ENCODE data around the gene FOXI1.
"Not testable (repeated sequence)": the region's sequence is repeated elsewhere in the genome, so short reads cannot be mapped to it uniquely, and the experiment has no call there.

FOXI1 gene

DNA sequence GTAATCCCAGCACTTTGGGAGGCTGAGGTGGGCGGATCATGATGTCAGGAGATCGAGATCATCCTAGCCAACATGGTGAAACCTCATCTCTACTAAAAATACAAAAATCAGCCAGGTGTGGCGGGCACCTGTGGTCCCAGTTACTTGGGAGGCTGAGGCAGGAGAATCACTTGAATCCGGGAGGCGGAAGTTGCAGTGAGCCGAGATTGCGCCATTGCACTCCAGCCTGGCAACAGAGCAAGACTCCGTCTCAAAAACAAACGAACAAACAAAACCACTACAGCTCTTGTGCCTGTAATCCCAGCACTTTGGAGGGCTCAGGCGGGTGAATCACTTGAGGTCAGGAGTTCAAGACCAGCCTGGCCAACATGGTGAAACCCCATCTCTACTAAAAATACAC, 11.4 kb upstream of the FOXI1 start:
- not testable (repeated sequence) for DNase-seq

DNA sequence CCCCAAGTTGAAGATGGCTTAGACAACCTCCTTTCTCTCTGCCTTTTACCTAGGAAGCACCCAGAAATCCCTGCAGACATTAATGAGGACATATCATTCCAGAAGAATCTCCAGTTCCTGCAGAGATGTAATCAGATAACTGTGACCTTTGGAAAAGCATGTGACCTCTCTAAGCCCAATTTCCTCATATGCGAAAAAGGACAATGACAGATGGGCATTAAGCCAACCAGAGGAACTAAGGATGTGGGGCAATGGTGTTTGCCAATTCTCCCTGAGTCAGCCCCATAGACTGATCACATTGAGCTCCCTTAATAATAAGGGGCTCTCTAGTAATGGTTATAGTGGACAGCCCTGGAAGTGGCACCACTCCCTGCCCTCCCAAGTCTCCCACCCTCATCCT, 10.1 kb upstream of the FOXI1 start:
- DNase-seq = no peak

DNA sequence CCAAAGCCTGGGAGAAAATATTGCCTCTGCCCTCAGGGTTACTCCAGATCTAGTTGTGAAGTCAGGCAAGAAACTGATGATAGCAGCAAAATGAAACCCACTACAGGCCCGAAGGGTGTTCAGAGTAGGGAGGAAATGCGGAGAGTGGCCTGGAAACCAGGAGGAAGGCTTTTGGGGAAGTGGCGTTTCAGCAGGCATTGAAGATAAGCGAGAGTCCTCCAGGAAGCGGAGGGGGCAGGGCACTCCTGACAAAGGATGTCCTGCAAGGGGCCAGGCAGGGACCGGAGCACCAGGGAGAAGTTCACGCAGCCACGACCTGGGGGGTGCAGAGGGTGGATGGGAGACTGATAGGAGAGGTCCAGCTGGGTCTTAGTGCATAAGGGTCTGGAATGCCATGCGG, 7.8 kb upstream of the FOXI1 start:
- DNase-seq = no peak

DNA sequence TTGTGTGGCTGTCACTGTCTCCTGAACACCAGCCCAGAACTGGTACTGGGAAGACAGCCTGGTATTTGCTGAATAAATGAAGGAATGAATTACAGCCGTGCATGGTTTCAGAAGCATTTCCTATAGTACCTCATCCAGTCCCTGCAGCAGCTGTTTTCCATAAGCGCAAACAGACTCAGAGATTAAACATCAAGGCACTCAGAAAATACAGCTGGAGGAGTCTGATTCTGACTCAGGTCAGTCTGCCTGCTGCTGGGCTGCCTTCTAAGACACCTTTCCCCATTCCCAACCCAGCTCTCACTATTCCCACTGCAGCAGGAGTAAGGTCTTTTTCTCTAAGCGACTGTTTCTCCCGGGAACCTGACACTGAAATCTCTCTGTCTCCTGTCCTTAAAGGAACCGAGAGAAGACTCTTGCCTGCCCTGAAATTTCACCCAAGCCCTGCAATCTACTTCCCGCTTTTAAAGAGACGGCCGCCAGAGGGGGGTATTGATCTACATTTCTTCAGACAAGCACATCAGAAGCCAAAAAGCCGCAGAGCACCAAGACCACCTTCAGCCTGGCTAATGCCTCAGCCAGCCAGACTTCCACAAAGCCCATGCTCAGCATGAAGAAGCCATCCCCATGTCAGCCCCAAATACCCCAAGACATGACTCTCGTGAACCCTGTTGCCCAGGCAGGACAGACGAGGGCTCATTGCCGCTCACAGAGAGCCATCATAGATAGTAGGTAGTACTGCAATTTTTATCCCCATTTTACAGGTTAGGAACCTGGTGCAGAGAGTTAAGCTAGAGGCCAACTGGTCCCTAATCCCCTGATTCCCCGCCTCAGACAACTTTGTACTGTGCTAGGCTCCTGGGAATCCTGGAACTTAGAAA, 5.4 kb upstream of the FOXI1 start:
- peak; percentile 54 for DNase-seq

DNA sequence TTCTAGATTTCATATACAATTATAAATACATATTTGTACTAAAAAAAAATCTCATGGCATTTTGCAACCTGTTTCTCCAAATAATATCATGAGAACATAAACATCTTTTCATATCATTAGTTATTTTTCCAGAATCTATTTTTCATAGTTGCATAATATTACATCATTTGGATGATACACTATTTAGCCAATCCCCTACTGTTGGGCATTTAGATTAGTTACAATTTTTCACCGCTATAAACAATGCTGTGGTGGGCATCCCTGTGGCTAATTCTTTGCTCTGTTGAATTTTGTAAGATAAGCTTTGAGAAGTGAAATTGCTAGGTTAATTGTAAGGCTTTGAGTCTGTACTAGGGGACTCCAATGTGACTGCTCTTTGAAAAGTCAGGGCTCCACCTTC, 2.2 kb upstream of the FOXI1 start:
- no peak for DNase-seq

DNA sequence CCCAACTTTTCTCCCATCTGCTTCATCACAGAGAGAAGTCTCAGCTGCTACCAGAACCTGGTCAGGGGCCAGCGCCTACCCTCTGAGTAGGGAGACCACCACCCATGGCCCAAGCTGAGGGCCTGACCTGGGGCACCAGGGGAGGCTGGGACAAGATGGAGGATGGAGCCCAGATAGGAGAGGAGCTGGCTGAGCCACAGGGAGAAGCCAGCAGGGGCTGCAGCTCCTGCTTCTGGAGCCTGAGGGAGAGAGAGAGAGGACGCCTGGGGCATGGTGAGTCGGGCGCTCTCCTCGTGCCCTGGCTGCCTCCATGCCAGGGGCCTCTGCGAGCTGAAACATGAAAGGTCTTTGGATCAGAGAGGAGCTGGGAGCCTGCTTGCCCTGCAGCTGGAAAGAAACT, 1.4 kb upstream of the FOXI1 start:
- no peak for DNase-seq

DNA sequence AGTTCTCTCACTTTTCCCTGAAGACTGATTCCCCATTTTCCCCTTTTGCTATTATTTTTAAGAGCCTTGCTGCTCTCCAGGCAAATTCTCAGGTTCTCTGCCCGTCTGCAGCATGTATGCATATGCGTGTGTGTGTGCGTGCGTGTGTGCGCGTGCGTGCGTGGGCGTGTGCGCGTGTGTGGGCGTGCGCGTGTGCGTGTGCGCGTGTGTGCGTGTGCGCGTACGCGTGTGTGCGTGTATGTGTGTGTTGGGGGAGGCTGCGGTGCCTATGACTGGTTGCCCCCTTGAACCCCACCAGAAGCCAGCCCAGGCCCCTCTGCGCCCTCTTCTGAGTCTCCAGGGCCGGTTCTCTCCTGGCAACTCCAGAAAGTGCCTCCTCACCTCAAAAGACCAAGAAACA, 987 bp upstream of the FOXI1 start:
- no peak for DNase-seq

DNA sequence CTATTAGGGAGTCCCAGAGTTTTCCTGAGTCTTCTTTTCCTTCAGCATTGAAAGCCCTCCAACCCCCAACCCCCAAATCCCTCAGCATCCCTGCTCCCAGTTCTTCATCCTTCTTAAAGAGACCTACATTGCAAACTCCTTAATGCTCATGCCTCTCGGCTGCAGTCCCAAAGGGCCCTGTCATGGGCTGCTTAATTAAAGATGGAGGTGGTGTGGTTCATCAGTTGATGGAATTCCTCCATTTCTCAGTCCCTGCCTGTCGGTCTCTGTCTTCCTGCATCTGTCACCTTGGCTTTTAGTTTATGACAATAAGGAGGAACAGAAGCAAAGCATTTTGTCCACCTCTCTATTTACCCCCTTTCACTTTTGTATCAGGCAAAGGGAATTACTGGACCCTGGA, 2.0 kb downstream of the FOXI1 start:
- no peak for DNase-seq

DNA sequence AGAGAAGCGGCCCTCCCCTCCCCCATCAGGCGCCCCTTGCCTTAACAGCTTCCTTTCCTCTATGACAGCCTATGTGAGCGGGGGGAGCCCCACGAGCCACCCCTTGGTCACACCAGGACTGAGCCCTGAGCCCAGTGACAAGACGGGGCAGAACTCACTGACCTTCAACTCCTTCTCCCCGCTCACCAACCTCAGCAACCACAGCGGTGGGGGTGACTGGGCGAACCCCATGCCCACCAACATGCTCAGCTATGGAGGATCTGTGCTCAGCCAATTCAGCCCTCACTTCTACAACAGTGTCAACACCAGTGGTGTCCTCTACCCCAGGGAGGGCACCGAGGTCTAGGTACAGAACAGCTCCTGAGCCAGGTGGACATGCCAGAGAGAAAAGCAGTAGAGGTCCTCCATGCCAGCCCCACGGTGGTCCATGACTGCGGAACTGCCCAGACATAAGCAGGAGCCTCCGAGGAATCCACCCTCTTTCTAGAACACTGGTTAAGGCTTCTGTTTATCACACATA, 2.6 kb downstream of the FOXI1 start:
- no peak for DNase-seq

DNA sequence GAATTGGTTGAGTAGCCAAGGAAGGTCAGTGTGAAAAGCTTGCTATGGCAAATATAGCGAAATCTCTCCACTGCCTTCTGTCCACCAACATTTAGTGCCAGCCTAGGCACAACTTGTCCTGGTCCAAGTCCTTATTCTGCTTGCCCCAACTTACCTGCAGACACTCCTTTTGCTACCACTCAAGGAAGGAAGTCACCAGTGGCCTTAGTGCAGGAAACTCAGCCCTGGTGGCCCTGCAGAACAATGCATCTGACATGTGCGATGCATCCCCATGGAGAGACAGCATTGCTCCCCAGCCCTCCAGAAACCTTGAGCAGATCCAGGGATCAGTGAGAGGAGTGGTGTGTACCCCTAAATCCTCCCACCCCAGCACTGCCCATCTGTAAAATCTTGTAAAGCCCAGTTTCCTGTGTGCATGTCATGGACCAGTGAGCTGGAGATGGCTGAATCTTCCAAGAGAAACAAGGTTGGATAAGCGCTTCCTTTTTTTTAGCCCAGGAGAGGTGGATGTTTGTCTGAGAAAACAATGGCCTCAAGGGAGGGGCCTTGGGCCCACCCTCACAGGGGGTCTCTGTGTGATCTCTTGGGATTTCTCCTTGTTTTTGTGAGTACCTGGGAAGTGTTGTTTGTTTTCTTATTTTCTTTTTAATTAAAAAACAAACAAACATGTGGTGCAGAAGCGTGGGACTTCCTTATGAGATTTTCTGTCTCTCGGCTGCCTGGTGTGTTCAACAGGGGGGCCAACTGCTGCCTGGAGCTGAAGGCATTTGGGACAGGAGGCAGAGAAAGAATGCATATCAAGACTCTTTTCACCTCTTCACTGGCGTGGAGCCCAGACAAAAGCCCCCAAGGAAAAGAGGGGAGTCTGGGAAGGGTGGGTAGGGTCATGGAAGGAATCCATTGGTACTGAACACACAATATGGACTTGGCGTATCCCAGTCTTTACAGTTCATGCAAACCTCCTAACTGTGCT, 3.6 kb downstream of the FOXI1 start:
- DNase-seq = no peak

DNA sequence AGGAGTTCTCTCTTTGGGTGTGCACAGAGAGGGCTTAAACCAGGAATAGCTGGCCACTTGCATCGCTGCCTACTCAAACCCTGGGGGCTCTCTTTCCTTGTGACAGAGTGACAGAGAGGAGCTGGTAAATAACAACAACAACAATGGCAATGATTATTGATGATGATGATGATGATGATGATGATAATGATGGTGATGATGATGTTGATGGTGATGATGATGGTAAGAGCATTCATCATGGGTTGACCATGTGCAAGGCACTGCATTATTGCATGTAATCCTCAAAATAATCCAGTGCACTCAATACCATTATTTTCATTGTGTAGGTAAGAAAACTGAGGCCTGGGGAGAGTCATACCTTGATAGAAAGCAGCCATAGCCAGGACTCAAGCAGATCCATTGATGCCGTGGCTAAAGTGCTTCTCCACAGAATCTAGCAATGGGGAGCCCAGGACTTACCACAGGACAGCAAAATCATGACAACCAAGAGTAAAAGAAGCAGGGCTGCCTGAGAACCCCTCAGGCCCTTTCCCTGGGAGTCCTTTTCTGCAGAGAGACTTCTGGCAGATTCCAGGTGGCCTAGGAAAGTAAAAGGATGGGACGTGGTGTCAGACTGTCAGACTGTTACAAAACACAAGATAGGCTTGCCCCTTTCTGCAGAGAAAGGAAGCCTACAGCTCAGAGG, 4.8 kb downstream of the FOXI1 start:
- DNase-seq = no peak

DNA sequence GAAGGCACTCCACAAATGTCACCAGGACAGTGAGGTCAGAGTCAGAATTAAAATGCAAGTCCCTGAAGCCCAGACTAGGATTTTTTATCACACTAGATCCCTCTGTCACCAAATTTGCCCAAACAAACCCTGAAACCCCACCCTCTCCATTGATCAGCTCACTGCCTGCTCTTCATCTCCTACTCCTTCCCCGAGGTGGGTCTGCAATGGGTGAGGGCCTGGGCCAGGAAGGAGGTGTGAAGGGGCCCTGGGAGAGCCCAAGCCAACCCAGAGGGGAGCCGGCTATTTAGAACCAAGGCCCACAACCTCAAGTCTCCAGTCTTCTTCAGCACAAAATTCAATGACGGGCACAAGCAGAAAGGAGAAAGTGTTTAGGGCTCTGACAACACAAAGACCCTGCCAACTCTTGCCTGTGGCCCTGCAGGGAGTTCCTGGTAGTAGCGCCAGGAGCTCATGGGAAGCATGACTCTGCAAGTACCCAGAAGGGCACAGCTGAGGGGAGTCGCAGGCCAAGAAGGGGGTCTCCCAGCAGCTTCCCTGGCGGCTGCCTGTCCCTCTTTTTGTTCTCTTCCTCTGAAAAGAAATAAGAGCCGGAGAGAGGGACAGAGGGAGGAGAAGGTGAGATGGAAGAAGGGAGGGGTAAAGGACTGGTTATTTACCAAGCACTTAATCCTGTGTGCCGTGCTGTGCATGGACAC, 5.5 kb downstream of the FOXI1 start:
- DNase-seq = no peak

DNA sequence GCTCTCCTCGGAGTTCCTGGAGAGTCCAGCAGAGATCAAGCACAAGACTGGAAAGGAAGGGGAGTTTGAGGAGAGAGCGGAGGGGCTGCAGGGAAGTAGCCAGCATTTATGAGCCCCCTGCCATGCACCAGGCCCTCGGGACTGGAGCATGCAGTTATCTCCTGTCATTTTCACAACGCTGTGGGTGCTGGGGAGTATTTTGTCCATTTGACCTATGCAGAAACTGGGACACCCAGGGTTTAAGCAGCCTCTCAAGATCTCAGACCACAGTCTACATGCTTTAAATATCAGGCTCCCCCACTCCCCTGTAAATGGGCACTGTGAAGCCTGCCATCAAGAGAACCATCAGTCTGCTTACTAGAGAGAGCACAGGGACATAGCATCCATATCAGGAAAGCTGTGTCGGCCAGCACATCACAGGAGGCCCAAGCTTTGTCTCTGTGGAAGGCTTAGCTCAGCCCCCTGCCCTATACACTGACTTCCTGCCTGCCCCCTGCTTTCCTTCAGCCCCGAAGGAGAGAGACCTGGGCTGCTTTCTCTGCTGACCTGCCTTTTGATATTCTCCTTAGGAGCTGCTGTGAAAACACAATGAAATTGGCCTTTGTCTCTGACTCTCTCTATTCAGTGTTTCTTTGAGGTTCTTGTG, 7.3 kb downstream of the FOXI1 start:
- no peak for DNase-seq

DNA sequence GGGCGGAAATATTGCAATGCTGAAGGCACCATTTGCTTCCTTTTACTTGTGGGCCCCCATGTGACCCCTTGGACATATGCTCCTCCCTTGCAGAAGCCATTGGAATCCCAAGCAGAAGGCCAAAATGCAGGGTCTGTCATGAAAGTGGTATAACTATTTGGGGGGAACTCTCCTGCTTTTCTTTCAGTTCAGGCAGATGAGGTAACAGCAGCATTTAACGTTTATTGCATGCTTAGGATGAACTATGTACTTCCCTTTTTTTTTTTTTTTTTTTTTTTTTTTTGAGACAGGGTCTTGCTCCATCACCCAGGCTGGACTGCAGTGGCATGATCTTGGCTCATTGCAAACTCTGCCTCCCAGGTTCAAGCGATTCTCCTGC, 7.8 kb downstream of the FOXI1 start:
- DNase-seq = no peak

DNA sequence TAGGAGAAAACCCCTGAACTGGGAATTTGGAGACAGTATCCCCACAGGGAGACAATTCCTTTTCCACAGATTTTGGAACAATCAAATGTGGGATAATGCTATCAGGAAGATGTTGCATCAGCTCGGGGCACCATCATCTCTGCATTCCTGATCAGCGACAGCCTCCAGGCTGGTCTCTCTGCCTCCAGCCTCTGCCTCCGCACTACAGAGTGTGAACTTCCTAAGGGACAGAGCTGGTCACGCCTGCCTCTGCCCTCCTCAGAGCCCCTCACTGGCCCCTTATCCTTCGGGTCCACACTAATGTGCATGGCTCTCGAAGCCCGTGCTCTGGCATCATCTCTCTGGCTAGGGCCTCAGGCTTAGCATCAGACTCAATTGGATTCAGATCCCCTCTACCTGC, 8.6 kb downstream of the FOXI1 start:
- no peak for DNase-seq

DNA sequence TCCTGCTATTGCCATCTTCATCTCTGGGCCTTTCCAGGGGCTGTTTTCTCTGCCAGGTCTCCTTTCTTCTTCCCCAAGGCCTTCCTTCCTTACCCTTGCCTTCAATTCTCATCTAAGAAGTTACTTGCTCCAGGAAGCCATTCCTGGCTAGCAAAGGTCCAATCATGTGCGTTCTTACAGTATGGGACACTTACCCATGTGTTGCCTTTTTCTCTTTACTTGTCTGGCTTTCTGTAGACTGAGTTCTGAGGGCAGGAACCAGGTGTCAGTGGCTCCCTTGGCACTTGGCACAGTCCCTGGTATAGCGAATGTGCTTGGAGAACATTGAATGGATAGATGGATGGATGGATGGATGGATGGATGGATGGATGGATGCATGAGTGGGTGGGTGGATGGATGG, 10.2 kb downstream of the FOXI1 start:
- no peak for DNase-seq

DNA sequence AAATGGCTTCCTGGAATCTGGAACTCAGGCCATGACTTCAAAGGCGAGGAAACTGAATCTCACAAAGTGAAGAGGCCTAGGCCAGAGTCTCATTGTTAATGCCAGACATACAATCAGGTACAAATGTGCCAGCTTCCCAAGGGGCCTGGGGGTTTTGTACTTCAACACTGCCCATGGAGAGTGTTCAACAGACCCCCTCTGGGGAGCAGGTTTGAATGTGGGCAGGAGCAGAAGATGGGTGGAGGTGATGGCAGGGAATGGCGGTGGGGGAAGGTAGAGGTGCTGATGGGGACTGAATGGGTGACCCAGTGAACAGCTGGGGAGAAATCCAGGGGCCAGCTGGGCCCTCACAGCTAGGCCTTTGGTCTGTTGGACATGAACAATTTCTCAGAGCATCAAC, 12.0 kb downstream of the FOXI1 start:
- no peak for DNase-seq

DNA sequence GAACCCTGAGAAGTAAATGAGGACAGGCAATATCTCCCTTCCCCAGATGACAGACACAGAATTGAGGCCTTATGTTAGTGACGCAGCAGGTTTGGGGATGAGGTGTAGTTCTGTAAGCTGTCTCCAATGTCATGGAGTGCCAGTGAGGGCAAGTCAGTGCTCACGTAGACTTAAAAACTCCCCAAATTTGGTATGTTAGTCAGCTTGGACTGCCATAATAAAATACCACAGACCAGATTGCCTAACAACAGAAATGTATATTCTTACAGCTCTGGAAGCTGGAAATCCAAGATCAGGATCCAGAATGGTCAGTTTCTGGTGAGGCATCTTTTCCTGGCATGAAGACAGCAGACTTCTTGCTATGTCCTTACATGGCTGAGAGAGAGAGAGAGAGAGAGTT, 14.9 kb downstream of the FOXI1 start:
- DNase-seq = no peak

DNA sequence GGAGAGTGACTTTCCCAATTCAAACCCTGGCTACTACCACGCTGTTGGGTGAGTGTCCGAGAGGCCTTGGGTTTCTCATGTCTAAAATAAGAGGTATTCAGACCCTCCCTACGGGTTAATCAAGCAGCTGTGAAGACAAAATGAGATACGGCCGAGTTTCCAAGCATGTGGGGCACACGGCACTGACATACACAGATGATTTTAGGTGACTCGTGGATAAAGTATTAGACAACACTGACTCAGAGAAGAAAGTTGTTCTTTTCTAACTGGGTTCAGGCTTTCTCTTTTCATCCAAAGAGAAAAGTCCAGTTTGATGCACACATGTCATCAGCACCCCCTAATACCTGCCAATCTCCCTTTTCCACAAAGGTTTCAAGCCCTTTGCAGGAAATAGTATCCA, 15.6 kb downstream of the FOXI1 start:
- DNase-seq = no peak

DNA sequence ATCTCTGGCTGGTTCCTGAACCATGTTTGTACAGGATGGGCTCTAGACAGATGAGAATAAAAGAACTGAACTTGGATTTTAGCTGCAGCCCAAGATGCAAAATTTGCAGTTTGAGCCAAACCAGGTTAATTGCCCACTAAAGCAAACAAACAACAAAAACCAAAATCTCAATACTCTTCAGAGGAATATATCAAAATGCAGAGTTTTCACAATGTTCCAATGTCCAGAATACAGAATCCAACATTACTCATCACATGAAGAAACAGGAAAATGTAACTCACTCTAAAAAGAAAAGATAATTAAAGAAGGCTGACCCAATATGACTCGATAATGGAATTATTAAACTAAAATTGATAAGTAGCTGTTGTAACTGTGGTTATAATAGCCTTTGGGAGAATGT, 20.4 kb downstream of the FOXI1 start:
- DNase-seq = no peak

DNA sequence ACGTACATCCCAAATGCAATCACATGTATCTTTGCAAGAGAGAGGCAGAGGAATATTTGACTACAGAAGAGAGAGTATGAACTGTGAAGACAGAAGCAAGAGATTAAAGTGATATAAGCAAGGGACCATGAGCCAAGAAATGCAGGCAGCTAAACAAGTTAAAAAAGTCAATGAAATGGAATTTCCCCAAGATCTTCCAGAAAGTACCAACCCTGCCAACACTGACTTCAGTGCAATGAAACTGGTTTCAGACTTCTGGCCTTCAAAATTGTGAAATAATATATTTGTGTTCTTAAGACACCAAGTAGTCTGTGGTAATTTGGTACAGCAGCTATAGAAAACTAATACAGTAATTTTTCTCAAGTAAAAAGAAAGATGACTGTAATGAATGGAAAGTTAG, 20.9 kb downstream of the FOXI1 start:
- DNase-seq = no peak

DNA sequence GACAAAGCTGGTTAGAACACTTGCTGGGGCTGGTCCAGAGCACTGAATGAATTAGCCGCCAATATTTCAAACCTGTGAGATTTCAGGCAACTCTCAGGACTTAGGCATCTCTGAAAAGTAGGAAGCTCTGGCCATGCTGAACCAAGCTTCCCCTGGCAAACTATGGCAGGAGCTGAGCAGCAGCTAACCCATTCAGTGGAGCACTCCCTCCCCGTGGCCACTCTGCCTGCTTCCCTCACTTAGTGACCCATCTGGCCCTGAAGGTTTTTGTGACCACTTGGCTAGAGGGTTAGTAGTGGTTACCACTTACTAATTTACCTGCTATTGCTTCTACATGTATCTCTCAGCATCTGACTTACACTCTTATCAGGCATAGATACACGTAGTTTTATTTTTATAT, 25.5 kb downstream of the FOXI1 start:
- DNase-seq = no peak
